Adrenal gland (tissue), 5 donors: Measurements from ENCODE around the gene CHRDL2.
A peak's percentile ranks its signal among the peaks of the same experiment; 100 is the strongest.

Experiments used
- POLR2A ChIP-seq, 2 donors: fragments of 450-650 bp; IDR thresholded peaks; one replicate each; pipeline ENCODE4 v1.6.1; 2017; ENCODE audit warnings: antibody characterized with exemption in 2 of 2, mild to moderate bottlenecking in 2 of 2, moderate library complexity in 1 of 2
- TF ChIP-seq, protein P1 (sequence below), 6 experiments: fragments of 450-650 bp in 4 of 6; fragments of 200-600 bp in 2 of 6; sonication (generic) in 1 of 6; IDR thresholded peaks; 1 replicate in 5 of 6; 2 replicates in 1 of 6; pipeline versions ENCODE4 v1.5.1 to v1.8.0; 2016 to 2021; ENCODE audit warnings: antibody characterized with exemption in 6 of 6, mild to moderate bottlenecking in 2 of 6, moderate library complexity in 1 of 6
- donor health status: DM: no; HTN: no; CAD: no.

DNA sequence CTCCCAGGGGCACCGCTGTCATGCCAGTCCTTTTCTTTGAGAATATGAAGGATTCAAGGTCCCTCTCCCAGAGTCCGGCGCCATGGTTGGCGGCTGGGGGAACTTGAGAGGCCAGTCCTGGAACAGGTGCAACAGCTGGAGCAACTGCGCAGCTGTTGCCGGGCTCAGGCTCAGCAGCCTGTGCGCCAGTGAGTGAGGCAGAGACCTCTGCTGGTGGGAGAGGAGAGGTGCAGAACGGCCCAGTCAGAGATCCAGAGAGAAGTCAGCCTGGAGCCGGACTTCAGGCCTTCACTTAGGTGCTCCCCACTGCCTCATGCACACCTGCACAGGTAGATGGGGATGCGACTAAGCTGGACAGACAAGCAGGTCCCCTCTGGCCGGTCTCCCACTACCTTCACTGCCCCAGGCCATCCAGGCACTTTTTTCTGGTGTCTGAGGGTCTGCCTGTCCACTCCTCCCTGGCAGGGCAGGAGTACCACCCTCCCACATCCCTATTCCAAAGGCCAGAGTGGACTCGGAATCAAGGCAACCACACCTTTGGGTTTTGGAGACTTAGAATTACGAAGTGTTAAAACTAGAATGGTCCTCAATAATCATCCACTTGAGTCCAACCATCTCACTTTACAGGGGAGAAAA is 4.6 kb downstream of the CHRDL2 start:
- TF ChIP-seq, protein P1, sequence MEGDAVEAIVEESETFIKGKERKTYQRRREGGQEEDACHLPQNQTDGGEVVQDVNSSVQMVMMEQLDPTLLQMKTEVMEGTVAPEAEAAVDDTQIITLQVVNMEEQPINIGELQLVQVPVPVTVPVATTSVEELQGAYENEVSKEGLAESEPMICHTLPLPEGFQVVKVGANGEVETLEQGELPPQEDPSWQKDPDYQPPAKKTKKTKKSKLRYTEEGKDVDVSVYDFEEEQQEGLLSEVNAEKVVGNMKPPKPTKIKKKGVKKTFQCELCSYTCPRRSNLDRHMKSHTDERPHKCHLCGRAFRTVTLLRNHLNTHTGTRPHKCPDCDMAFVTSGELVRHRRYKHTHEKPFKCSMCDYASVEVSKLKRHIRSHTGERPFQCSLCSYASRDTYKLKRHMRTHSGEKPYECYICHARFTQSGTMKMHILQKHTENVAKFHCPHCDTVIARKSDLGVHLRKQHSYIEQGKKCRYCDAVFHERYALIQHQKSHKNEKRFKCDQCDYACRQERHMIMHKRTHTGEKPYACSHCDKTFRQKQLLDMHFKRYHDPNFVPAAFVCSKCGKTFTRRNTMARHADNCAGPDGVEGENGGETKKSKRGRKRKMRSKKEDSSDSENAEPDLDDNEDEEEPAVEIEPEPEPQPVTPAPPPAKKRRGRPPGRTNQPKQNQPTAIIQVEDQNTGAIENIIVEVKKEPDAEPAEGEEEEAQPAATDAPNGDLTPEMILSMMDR (IDR thresholded peaks at IDR 0.05), result peak; percentile 81 to 93 (median 85)
- no peak for TF ChIP-seq POLR2A (IDR thresholded peaks at IDR 0.05)
